Karpas-422 (cell line): Measurements from ENCODE around the gene ZNF202. TPM values are rescaled to one million over a fixed set of nuclear protein-coding genes. Genes with fewer than 3 reads are reported as not detected.

Experiments used
- DNase-seq: peaks from one replicate; pipeline ENCODE4 v3.0.0-alpha.2; 2015
- H2AFZ ChIP-seq: fragments of 200-600 bp; sonication (generic); 2 replicates; pipeline ENCODE4 v1.6.1; 2014; ENCODE audit warnings: antibody characterized with exemption, low read length, mixed read lengths
- H3K27ac ChIP-seq: fragments of 200-600 bp; sonication (generic); 2 replicates; pipeline ENCODE4 v1.5.1; 2014; ENCODE audit warnings: mild to moderate bottlenecking, low read length, moderate library complexity
- H3K27me3 ChIP-seq: fragments of 200-600 bp; sonication (generic); 2 replicates; pipeline ENCODE4 v1.6.1; 2014; ENCODE audit warnings: low read length, mixed read lengths
- H3K36me3 ChIP-seq: fragments of 200-600 bp; sonication (generic); 2 replicates; pipeline ENCODE4 v1.6.1; 2014; ENCODE audit warnings: low read length, mixed read lengths; ENCODE audit not compliant: insufficient read depth
- H3K4me1 ChIP-seq: fragments of 200-600 bp; sonication (generic); 2 replicates; pipeline ENCODE4 v1.6.1; 2014; ENCODE audit warnings: mild to moderate bottlenecking, low read length, mixed read lengths
- H3K4me2 ChIP-seq: fragments of 200-600 bp; sonication (generic); 2 replicates; pipeline ENCODE4 v1.6.1; 2014; ENCODE audit warnings: low read length, low read depth, mild to moderate bottlenecking; ENCODE audit not compliant: poor library complexity, severe bottlenecking
- H3K4me3 ChIP-seq: fragments of 200-600 bp; sonication (generic); 2 replicates; pipeline ENCODE4 v1.5.1; 2014; ENCODE audit warnings: mild to moderate bottlenecking, antibody characterized with exemption, low read length, mixed read lengths
- H3K79me2 ChIP-seq: fragments of 200-600 bp; sonication (generic); 2 replicates; pipeline ENCODE4 v1.6.1; 2014; ENCODE audit warnings: mild to moderate bottlenecking, low read length, mixed read lengths
- H3K9ac ChIP-seq: fragments of 200-600 bp; sonication (generic); 2 replicates; pipeline ENCODE4 v1.6.0; 2014; ENCODE audit warnings: low read length
- H3K9me2 ChIP-seq: fragments of 200-600 bp; sonication (generic), shearing (Covaris generic); replicated peaks from 2 replicates; pipeline ENCODE4 v1.6.0; 2014; ENCODE audit warnings: mild to moderate bottlenecking, low read length, moderate library complexity; ENCODE audit not compliant: insufficient read depth
- H3K9me3 ChIP-seq: fragments of 300-700, 200-600 bp; sonication (generic); 2 replicates; pipeline ENCODE4 v1.6.1; 2014; ENCODE audit warnings: low read length, mixed read lengths
- H4K20me1 ChIP-seq: fragments of 200-600 bp; sonication (generic); 2 replicates; pipeline ENCODE4 v1.6.1; 2014; ENCODE audit warnings: mild to moderate bottlenecking, antibody characterized with exemption, low read length, low read depth; ENCODE audit not compliant: insufficient read depth
- total RNA-seq: library from RNA; depleted of rRNA; stranded (reverse); fragments of >200 nt; shearing (Covaris generic); gene quantifications from 2 replicates; pipeline ENCODE4 v1.2.3, GENCODE V29; 2014; ENCODE audit warnings: low replicate concordance; rRNA removed

ZNF202 gene
- 4.7 and 8.7 TPM in 2 replicates for total RNA-seq

GRCh38 chr11:123741159-123742030, at the start of gene ZNF202:
Gene ZNF202 (minus strand): TSS chr11:123741660. CDS start chr11:123730888, 10,772 bp downstream.
- no peaks in the 10 kb centered on the region; the same call in 1 of the 2 replicates for H4K20me1 ChIP-seq
- H2AFZ ChIP-seq: peak within 1 kb of the TSS; percentile 67
- H3K4me2 ChIP-seq: peak within 1 kb of the TSS; percentile 89
- no peak within 1 kb of the TSS for H3K27ac ChIP-seq
- peaks cover 5% of the 10 kb centered on the region; the same call in 1 of the 2 replicates for H3K36me3 ChIP-seq
- peaks cover 17% of the 10 kb centered on the region for H3K4me1 ChIP-seq
- H3K4me3 ChIP-seq: peak within 1 kb of the TSS; percentile 91
- no peaks in the 10 kb centered on the region for H3K9me2 ChIP-seq
- H3K79me2 ChIP-seq: peaks cover 48% of the 10 kb centered on the region
- peak; percentile 93 for DNase-seq
- H3K27me3 ChIP-seq: no peaks in the 10 kb centered on the region
- peak within 1 kb of the TSS; percentile 84 for H3K9ac ChIP-seq
- no peaks in the 10 kb centered on the region for H3K9me3 ChIP-seq

DNA sequence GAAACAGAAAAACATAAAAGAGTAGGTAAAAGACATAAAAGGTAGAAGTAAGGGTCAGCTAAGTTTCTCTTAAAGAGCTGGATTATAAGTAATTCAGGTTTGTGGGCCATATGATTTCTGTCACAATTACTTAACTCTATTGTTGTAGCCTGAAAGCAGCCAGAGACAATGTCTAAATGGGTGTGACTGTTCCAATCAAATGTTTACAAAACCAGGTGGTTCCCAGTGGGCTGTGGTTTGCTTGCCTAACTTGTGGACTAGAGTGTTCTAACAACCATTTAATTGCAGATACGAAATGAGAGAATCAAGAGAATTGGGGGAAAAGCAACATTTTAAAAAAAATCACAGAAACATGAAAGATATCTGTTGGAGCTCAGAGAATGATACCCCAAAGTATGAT, 42.1 kb upstream of the ZNF202 start:
- no peak for DNase-seq
- Histone ChIP-seq H3K4me1 (no peaks in the 10 kb centered on the region), H2AFZ (no peak overlapping the region), H3K4me2 (no peak overlapping the region), H3K79me2 (no peaks in the 10 kb centered on the region), H4K20me1 (no peaks in the 10 kb centered on the region), H3K27ac (no peak overlapping the region), H3K9me2 (no peaks in the 10 kb centered on the region), H3K9me3 (no peaks in the 10 kb centered on the region), H3K4me3 (no peak overlapping the region), H3K9ac (no peak overlapping the region), H3K36me3 (no peaks in the 10 kb centered on the region), H3K27me3 (no peaks in the 10 kb centered on the region)

- H3K9me3 ChIP-seq: no peaks in the 10 kb centered on the region
- no peaks in the 10 kb centered on the region for H3K36me3 ChIP-seq
- DNase-seq: no peak
- no peaks in the 10 kb centered on the region for H3K4me1 ChIP-seq
- H3K79me2 ChIP-seq: no peaks in the 10 kb centered on the region
- no peak overlapping the region for H3K4me3 ChIP-seq
- no peaks in the 10 kb centered on the region for H3K9me2 ChIP-seq
- no peak overlapping the region for H3K4me2 ChIP-seq
- H3K9ac ChIP-seq: no peak overlapping the region
- no peaks in the 10 kb centered on the region for H4K20me1 ChIP-seq
- H3K27ac ChIP-seq: no peak overlapping the region
- H2AFZ ChIP-seq: no peak overlapping the region
- H3K27me3 ChIP-seq: no peaks in the 10 kb centered on the region
Measured at GRCh38 chr11:123778511-123778910, 37.1 kb upstream of the ZNF202 start.

- H3K27ac ChIP-seq: no peak overlapping the region
- no peak for DNase-seq
- no peak overlapping the region for H2AFZ ChIP-seq
- no peaks in the 10 kb centered on the region for H3K27me3 ChIP-seq
- H3K9ac ChIP-seq: no peak overlapping the region
- no peak overlapping the region for H3K4me2 ChIP-seq
- H3K4me1 ChIP-seq: no peaks in the 10 kb centered on the region
- H3K79me2 ChIP-seq: no peaks in the 10 kb centered on the region
- no peak overlapping the region for H3K4me3 ChIP-seq
- no peaks in the 10 kb centered on the region for H3K9me3 ChIP-seq
- no peaks in the 10 kb centered on the region for H3K9me2 ChIP-seq
- no peaks in the 10 kb centered on the region for H3K36me3 ChIP-seq
- H4K20me1 ChIP-seq: no peaks in the 10 kb centered on the region
Measured at GRCh38 chr11:123775715-123776549, 34.5 kb upstream of the ZNF202 start.

DNA sequence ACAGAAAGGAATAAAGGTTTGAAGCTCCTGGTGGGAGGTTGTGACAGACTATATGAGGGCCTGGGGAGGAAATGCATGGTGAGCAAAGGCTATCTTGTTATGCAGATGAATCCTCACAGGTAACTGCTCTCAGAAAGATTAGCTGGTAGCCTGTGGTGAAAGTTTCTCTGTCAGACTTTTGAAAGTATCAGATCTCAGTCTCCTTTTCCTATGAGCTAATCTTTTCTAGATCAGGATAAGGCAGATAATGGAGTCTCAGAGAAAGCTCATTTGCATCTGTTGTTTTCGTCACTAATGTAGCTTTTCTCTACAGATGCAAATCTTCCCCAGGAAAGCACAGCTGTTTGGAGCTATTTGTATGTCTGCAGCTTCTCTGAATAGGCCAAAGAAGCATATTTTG, 33.8 kb upstream of the ZNF202 start:
- Histone ChIP-seq H3K4me2 (no peak overlapping the region), H3K79me2 (no peaks in the 10 kb centered on the region), H3K9ac (no peak overlapping the region), H3K27ac (no peak overlapping the region), H3K4me1 (no peaks in the 10 kb centered on the region), H3K36me3 (no peaks in the 10 kb centered on the region), H3K27me3 (no peaks in the 10 kb centered on the region), H2AFZ (no peak overlapping the region), H4K20me1 (no peaks in the 10 kb centered on the region), H3K9me2 (no peaks in the 10 kb centered on the region), H3K9me3 (no peaks in the 10 kb centered on the region), H3K4me3 (no peak overlapping the region)
- DNase-seq: no peak

DNA sequence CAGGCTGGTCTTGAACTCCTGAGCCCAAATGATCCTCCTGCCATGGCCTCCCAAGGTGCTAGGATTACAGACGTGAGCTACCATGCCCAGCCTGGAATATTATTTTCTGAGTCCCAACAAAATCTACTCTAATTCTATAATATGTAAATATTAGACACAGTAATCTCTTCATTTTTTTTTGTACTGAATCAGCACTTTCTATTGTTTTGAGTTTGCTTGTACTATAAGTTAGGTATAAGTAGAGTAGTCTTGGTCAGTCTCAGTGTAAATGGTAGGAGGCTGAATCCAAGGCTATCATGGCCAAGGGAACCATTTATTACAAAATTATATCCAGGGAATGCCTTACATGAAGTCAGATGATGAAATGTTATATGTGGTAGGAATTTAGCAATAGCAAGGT, 32.5 kb upstream of the ZNF202 start:
- no peak overlapping the region for H3K4me3 ChIP-seq
- DNase-seq: no peak
- H3K79me2 ChIP-seq: no peaks in the 10 kb centered on the region
- H3K4me1 ChIP-seq: no peaks in the 10 kb centered on the region
- H3K9me2 ChIP-seq: no peaks in the 10 kb centered on the region
- H3K9me3 ChIP-seq: no peaks in the 10 kb centered on the region
- H3K36me3 ChIP-seq: no peaks in the 10 kb centered on the region
- no peak overlapping the region for H3K9ac ChIP-seq
- no peak overlapping the region for H3K27ac ChIP-seq
- no peaks in the 10 kb centered on the region for H4K20me1 ChIP-seq
- no peak overlapping the region for H2AFZ ChIP-seq
- H3K27me3 ChIP-seq: no peaks in the 10 kb centered on the region
- no peak overlapping the region for H3K4me2 ChIP-seq

GRCh38 chr11:123773026-123773425, 31.6 kb upstream of the ZNF202 start:
- Histone ChIP-seq H3K4me3 (no peak overlapping the region), H3K4me2 (no peak overlapping the region), H3K27ac (no peak overlapping the region), H3K79me2 (no peaks in the 10 kb centered on the region), H3K9me2 (no peaks in the 10 kb centered on the region), H2AFZ (no peak overlapping the region), H3K27me3 (no peaks in the 10 kb centered on the region), H3K9ac (no peak overlapping the region), H4K20me1 (no peaks in the 10 kb centered on the region), H3K9me3 (no peaks in the 10 kb centered on the region), H3K36me3 (no peaks in the 10 kb centered on the region), H3K4me1 (no peaks in the 10 kb centered on the region)
- DNase-seq: no peak

DNA sequence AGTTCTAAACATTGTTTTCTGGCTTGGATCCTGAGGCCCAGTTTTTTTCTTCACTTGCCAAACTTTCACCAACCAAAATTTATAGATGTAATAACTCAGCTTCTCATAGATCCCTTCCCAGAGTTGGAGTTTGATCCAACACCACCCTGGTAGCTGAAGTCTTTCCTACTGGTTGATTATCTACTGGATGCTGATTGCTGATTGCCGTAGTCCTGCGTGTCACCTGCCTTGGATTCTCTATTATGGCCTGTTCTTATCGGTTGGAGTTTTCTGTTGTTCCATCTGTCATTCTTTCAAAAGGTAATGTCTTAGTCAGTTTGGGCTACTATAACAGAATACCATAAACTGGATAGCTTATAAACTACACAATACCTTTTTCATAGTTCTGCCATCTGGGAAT, 30.2 kb upstream of the ZNF202 start:
- Histone ChIP-seq H3K27ac (no peak overlapping the region), H3K9ac (no peak overlapping the region), H3K4me2 (no peak overlapping the region), H2AFZ (no peak overlapping the region), H3K9me3 (no peaks in the 10 kb centered on the region), H3K79me2 (no peaks in the 10 kb centered on the region), H3K4me1 (no peaks in the 10 kb centered on the region), H3K36me3 (no peaks in the 10 kb centered on the region), H3K27me3 (no peaks in the 10 kb centered on the region), H3K4me3 (no peak overlapping the region), H3K9me2 (no peaks in the 10 kb centered on the region), H4K20me1 (no peaks in the 10 kb centered on the region)
- no peak for DNase-seq
